AG09319 (cell line): Measurements from ENCODE around the gene ZFPM1.

Experiments
- DNase-seq: peaks from one replicate; pipeline ENCODE4 v3.0.0-alpha.2; 2010; ENCODE audit warnings: low read depth; ENCODE audit errors: extremely low read depth
- CTCF ChIP-seq: IDR thresholded peaks from 2 replicates; pipeline ENCODE4 v1.5.1; 2011; ENCODE audit warnings: low read depth, mild to moderate bottlenecking, inconsistent platforms, low read length, moderate library complexity

The ZFPM1 gene

GRCh38 chr16:88440111-88440510, 13.0 kb upstream of the ZFPM1 start:
- no peak for TF ChIP-seq CTCF
- no peak for DNase-seq

- no peak for TF ChIP-seq CTCF
- DNase-seq, result no peak
Measured at GRCh38 chr16:88440686-88441405, 12.2 kb upstream of the ZFPM1 start.

- no peak for DNase-seq
- no peak for TF ChIP-seq CTCF
Measured at GRCh38 chr16:88441460-88441859, 11.6 kb upstream of the ZFPM1 start.

GRCh38 chr16:88442383-88442726, 10.7 kb upstream of the ZFPM1 start:
- no peak for TF ChIP-seq CTCF
- DNase-seq, result no peak

DNA sequence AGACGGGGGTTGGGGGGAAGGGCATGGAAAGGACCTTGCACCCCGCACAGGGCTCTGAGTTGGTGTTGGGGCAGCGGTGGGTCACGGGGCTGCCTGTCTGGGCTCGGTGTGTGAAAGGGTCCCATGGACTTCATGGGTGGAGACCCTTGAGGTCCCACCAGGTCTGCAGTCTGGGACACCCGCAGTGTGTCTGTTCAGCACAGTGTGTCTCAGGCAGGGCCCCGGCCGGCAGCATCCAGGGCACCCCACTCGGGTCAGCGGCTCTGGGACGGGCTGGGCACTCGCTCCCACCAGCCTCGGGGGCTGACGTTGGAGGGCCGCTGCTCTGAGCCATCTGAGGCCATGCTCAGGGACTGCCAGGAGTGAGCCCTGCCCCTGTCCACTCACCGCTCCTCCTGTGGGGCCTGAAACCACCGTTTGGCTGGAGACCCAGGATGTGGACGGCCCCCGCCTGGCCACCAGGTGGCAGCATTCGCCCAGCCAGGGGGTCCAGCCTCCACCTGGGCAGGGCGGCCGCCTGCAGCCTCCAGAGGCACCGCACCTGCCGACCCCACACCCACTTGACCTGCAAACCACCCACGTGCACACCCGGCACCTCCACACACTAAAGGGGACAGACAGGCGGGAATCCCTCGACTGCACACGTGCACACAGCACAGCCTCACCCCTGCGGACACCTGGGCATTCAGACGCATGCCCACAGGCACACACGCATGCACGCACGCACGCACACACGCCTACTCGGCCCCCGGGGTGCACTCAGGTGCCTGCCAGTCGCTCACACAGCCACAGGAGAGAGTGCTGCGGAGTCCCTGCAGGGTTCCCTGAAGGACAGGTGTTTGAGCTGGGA, 10.1 kb upstream of the ZFPM1 start:
- peak; percentile 16 for DNase-seq
- TF ChIP-seq CTCF, result peak; percentile 85

GRCh38 chr16:88444826-88445582, 8.1 kb upstream of the ZFPM1 start:
- TF ChIP-seq CTCF, result no peak
- no peak for DNase-seq

- no peak for DNase-seq
- TF ChIP-seq CTCF, result no peak
Measured at GRCh38 chr16:88445583-88445960, 7.5 kb upstream of the ZFPM1 start.
